Activated CD8-positive, alpha-beta T cell treated with anti-CD3 and anti-CD28 coated beads, Interleukin-2, amount 10 ng/mL, durations not matched to agents 7 days and 5 days (primary cell): ENCODE results near the gene MYO5B. TPM values are rescaled to one million over a fixed set of nuclear protein-coding genes. Genes with fewer than 3 reads are reported as not detected.

Experiments
- ATAC-seq: fragments of 150-1000 bp; cut with Tn5 transposase; one replicate; pipeline ENCODE4 v1.10.0; 2021; ENCODE audit warnings: moderate library complexity
- CTCF ChIA-PET: fragments of 350-600 bp; sonication (Branson Sonifier 250); formaldehyde crosslinking; loops from one replicate; lab custom pipeline; 2021; ENCODE audit warnings: antibody characterized with exemption; lab: Charles Lee
- POLR2A ChIA-PET: fragments of 350-600 bp; sonication (Branson Sonifier 250); formaldehyde crosslinking; loops from one replicate; lab custom pipeline; 2021; ENCODE audit warnings: antibody characterized with exemption; lab: Charles Lee
- DNase-seq: peaks from one replicate; pipeline ENCODE4 v3.0.0-alpha.2; 2020
- H3K27ac Mint-ChIP-seq: one replicate; pipeline ENCODE4 v1.8.0; 2021; ENCODE audit warnings: mild to moderate bottlenecking, mixed read lengths
- H3K27me3 Mint-ChIP-seq: one replicate; pipeline ENCODE4 v1.8.0; 2021; ENCODE audit warnings: low read depth, mixed read lengths
- H3K36me3 Mint-ChIP-seq: one replicate; pipeline ENCODE4 v1.8.0; 2021; ENCODE audit warnings: low read depth, mixed read lengths
- H3K4me1 Mint-ChIP-seq: one replicate; pipeline ENCODE4 v1.8.0; 2021; ENCODE audit warnings: low read depth, mixed read lengths
- H3K4me3 Mint-ChIP-seq: one replicate; pipeline ENCODE4 v1.8.0; 2021; ENCODE audit warnings: mild to moderate bottlenecking, mixed read lengths
- H3K9me3 Mint-ChIP-seq: one replicate; pipeline ENCODE4 v1.8.0; 2022; ENCODE audit warnings: mixed read lengths; ENCODE audit not compliant: insufficient read depth
- total RNA-seq, 2 experiments: library from RNA; stranded (reverse); gene quantifications; one replicate each; pipeline ENCODE4 v1.2.3, GENCODE V29; 2021

The MYO5B gene
- total RNA-seq, 2 experiments from 2014 or later, result not detected

- CTCF ChIA-PET, result interaction anchor here (4.1 kb wide), 1 partner anchor 155 kb away, joined by 33 read pairs; no protein-coding TSS in a partner anchor
- no peaks in the 10 kb centered on the region for H3K36me3 Mint-ChIP-seq
- H3K27ac Mint-ChIP-seq, result no peak overlapping the region
- ATAC-seq, result no peak
- H3K4me3 Mint-ChIP-seq, result no peak overlapping the region
- POLR2A ChIA-PET, result no interaction called here
- no peak for DNase-seq
- H3K9me3 Mint-ChIP-seq, result no peaks in the 10 kb centered on the region
- peaks cover 9% of the 10 kb centered on the region for H3K4me1 Mint-ChIP-seq
- peaks cover 67% of the 10 kb centered on the region for H3K27me3 Mint-ChIP-seq
Observed at GRCh38 chr18:50201476-50202018, 6.6 kb upstream of the MYO5B start.

- no peaks in the 10 kb centered on the region for H3K36me3 Mint-ChIP-seq
- H3K9me3 Mint-ChIP-seq, result no peaks in the 10 kb centered on the region
- DNase-seq, result no peak
- H3K27ac Mint-ChIP-seq, result no peak overlapping the region
- ATAC-seq, result no peak
- H3K4me3 Mint-ChIP-seq, result no peak overlapping the region
- peaks cover 73% of the 10 kb centered on the region for H3K27me3 Mint-ChIP-seq
- peaks cover 13% of the 10 kb centered on the region for H3K4me1 Mint-ChIP-seq
- POLR2A ChIA-PET, result no interaction called here
- CTCF ChIA-PET, result no interaction called here
Observed at GRCh38 chr18:50199921-50200320, 5.0 kb upstream of the MYO5B start.

- Mint-ChIP-seq H3K27me3 (peaks cover 68% of the 10 kb centered on the region), H3K4me3 (no peak overlapping the region), H3K36me3 (no peaks in the 10 kb centered on the region), H3K27ac (no peak overlapping the region), H3K9me3 (no peaks in the 10 kb centered on the region), H3K4me1 (peaks cover 12% of the 10 kb centered on the region)
- POLR2A ChIA-PET, result no interaction called here
- CTCF ChIA-PET, result no interaction called here
- ATAC-seq (no peak), DNase-seq (no peak)
Observed at GRCh38 chr18:50199346-50199855, 4.5 kb upstream of the MYO5B start.

- Mint-ChIP-seq H3K27ac (no peak overlapping the region), H3K36me3 (no peaks in the 10 kb centered on the region), H3K4me1 (peaks cover 6% of the 10 kb centered on the region), H3K27me3 (peaks cover 65% of the 10 kb centered on the region), H3K4me3 (no peak overlapping the region), H3K9me3 (no peaks in the 10 kb centered on the region)
- ChIA-PET POLR2A (no interaction called here), CTCF (interaction anchor here (2.2 to 4.0 kb wide), 3 partner anchors 8 to 161 kb away, joined by 7 to 24 read pairs (median 10); no protein-coding TSS in a partner anchor)
- DNase-seq (no peak), ATAC-seq (no peak)
Observed at GRCh38 chr18:50196261-50196660, 1.3 kb upstream of the MYO5B start.

GRCh38 chr18:50195689-50196088, 742 bp upstream of the MYO5B start:
- peaks cover 67% of the 10 kb centered on the region for H3K27me3 Mint-ChIP-seq
- POLR2A ChIA-PET, result no interaction called here
- CTCF ChIA-PET, result interaction anchor here (1.0 to 4.0 kb wide), 4 partner anchors 8 to 251 kb away, joined by 3 to 24 read pairs (median 8); no protein-coding TSS in a partner anchor

GRCh38 chr18:50193796-50194630, 934 bp downstream of the MYO5B start:
- peaks cover 63% of the 10 kb centered on the region for H3K27me3 Mint-ChIP-seq
- H3K4me3 Mint-ChIP-seq, result peak overlapping the region; percentile 22
- ATAC-seq (no peak), DNase-seq (no peak)
- H3K36me3 Mint-ChIP-seq, result no peaks in the 10 kb centered on the region
- peaks cover 6% of the 10 kb centered on the region for H3K4me1 Mint-ChIP-seq
- no peak overlapping the region for H3K27ac Mint-ChIP-seq
- ChIA-PET POLR2A (interaction anchor here (1.0 kb wide), 1 partner anchor 49 kb away, joined by 3 read pairs; no protein-coding TSS in a partner anchor), CTCF (interaction anchor here (2.2 to 4.0 kb wide), 3 partner anchors 7 to 163 kb away, joined by 7 to 24 read pairs (median 10); no protein-coding TSS in a partner anchor)
- no peaks in the 10 kb centered on the region for H3K9me3 Mint-ChIP-seq

More at GRCh38 chr18:50195689-50196088, 742 bp upstream of the MYO5B start:
- peaks cover 6% of the 10 kb centered on the region for H3K4me1 Mint-ChIP-seq
- DNase-seq (no peak), ATAC-seq (no peak)
- H3K9me3 Mint-ChIP-seq, result no peaks in the 10 kb centered on the region
- no peak overlapping the region for H3K27ac Mint-ChIP-seq
- H3K36me3 Mint-ChIP-seq, result no peaks in the 10 kb centered on the region
- H3K4me3 Mint-ChIP-seq, result peak overlapping the region; percentile 29

- ATAC-seq (no peak), DNase-seq (no peak)
- Mint-ChIP-seq H3K27me3 (peaks cover 62% of the 10 kb centered on the region), H3K4me3 (no peak overlapping the region), H3K9me3 (no peaks in the 10 kb centered on the region), H3K4me1 (peaks cover 6% of the 10 kb centered on the region), H3K36me3 (no peaks in the 10 kb centered on the region), H3K27ac (no peak overlapping the region)
- ChIA-PET POLR2A (no interaction called here), CTCF (interaction anchor here (1.0 kb wide), 1 partner anchor 164 kb away, joined by 3 read pairs; no protein-coding TSS in a partner anchor)
Observed at GRCh38 chr18:50192995-50193795, 1.8 kb downstream of the MYO5B start.

GRCh38 chr18:50190926-50191325, 4.0 kb downstream of the MYO5B start:
- peaks cover 6% of the 10 kb centered on the region for H3K4me1 Mint-ChIP-seq
- CTCF ChIA-PET, result no interaction called here
- POLR2A ChIA-PET, result no interaction called here
- ATAC-seq (no peak), DNase-seq (no peak)
- no peaks in the 10 kb centered on the region for H3K36me3 Mint-ChIP-seq
- no peaks in the 10 kb centered on the region for H3K9me3 Mint-ChIP-seq
- peaks cover 58% of the 10 kb centered on the region for H3K27me3 Mint-ChIP-seq
- H3K4me3 Mint-ChIP-seq, result no peak overlapping the region
- H3K27ac Mint-ChIP-seq, result no peak overlapping the region

GRCh38 chr18:50190236-50190635, 4.7 kb downstream of the MYO5B start:
- peaks cover 52% of the 10 kb centered on the region for H3K27me3 Mint-ChIP-seq
- no peak overlapping the region for H3K4me3 Mint-ChIP-seq
- DNase-seq (no peak), ATAC-seq (no peak)
- no peak overlapping the region for H3K27ac Mint-ChIP-seq
- no peaks in the 10 kb centered on the region for H3K9me3 Mint-ChIP-seq
- POLR2A ChIA-PET, result no interaction called here
- peaks cover 3% of the 10 kb centered on the region for H3K4me1 Mint-ChIP-seq
- CTCF ChIA-PET, result no interaction called here
- H3K36me3 Mint-ChIP-seq, result no peaks in the 10 kb centered on the region

- ATAC-seq, result no peak
- Mint-ChIP-seq H3K27me3 (peaks cover 50% of the 10 kb centered on the region), H3K9me3 (no peaks in the 10 kb centered on the region), H3K4me3 (no peak overlapping the region), H3K36me3 (no peaks in the 10 kb centered on the region), H3K4me1 (peaks cover 3% of the 10 kb centered on the region), H3K27ac (no peak overlapping the region)
- DNase-seq, result no peak
- CTCF ChIA-PET, result interaction anchor here (1.0 kb wide), 1 partner anchor 79 kb away, joined by 3 read pairs; no protein-coding TSS in a partner anchor
- POLR2A ChIA-PET, result no interaction called here
Observed at GRCh38 chr18:50189160-50189559, 5.8 kb downstream of the MYO5B start.

GRCh38 chr18:50188652-50189051, 6.3 kb downstream of the MYO5B start:
- H3K9me3 Mint-ChIP-seq, result no peaks in the 10 kb centered on the region
- CTCF ChIA-PET, result interaction anchor here (1.0 kb wide), 1 partner anchor 79 kb away, joined by 3 read pairs; no protein-coding TSS in a partner anchor
- POLR2A ChIA-PET, result no interaction called here
- no peak for DNase-seq
- no peaks in the 10 kb centered on the region for H3K4me1 Mint-ChIP-seq
- no peak overlapping the region for H3K27ac Mint-ChIP-seq
- H3K27me3 Mint-ChIP-seq, result peaks cover 47% of the 10 kb centered on the region
- H3K4me3 Mint-ChIP-seq, result no peak overlapping the region
- no peaks in the 10 kb centered on the region for H3K36me3 Mint-ChIP-seq
- no peak for ATAC-seq
